HG03025 (cell line): Measurements from ENCODE around the gene ANKRD39.

Experiments
- ATAC-seq: cut with Tn5 transposase; IDR thresholded peaks from one replicate; pipeline ENCODE4 v1.9.1; 2021; ENCODE audit warnings: mild to moderate bottlenecking, moderate library complexity; ENCODE audit not compliant: unreplicated experiment, low FRiP score

The ANKRD39 gene

DNA sequence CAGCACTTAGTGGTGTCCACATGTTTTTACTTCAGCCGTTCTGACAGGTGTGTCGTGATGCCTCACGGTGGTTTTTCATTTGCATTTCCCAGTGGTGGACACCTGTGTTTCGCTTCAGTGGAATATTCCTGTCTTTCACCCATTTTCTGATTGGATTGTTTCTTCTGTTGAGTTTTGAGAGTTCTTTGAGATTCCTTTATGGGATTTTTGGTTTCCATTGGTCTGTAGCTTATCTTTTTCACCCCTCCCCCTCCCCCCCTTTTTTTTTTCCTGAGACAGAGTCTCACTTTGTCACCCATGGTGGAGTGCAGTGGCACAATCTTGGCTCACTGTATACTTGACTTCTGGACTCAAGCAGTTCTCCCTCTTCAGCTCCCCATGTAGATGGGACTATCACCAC is 22.0 kb downstream of the ANKRD39 start:
- no peak for ATAC-seq

- ATAC-seq, result no peak
Observed at GRCh38 chr2:96832754-96833507, 24.9 kb downstream of the ANKRD39 start.

DNA sequence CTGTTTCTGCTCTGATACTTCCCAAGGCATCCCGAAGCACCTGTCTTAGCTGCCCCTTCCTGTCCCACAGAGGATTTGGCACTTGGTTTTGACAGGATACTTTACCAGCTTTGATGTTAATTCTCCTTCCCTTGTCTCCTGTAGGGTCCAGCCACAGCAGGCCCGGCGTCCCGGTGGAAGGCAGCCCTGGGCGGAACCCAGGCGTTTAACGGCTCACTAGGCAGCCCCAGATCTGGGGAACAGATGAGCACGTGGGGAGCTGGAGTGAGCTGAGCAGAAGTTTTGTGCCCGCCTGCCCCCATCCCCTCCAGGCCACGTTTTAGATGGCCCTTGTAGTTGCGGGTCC is 25.4 kb downstream of the ANKRD39 start:
- ATAC-seq, result no peak

DNA sequence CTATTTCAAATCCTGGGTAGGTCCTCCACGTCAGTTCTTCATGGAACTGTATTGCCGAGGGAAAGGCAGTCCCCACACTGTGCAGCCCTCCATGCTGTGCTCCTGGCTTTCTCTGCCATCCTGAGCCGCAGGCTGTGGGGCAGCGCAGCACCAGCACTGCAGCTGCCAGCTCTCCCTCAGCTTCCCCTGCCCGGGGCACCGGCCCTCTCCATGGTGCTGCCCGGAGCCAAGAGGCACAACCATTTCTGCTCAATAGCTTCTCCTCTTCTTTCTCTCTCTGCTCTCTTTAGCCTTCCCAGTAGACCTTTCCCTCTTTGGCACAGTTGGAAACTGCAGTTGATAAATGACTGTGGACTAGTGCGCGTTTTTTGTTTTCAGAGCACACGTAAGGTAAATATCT is 26.1 kb downstream of the ANKRD39 start:
- no peak for ATAC-seq

GRCh38 chr2:96830044-96830562 is 27.7 kb downstream of the ANKRD39 start:
- ATAC-seq, result no peak

DNA sequence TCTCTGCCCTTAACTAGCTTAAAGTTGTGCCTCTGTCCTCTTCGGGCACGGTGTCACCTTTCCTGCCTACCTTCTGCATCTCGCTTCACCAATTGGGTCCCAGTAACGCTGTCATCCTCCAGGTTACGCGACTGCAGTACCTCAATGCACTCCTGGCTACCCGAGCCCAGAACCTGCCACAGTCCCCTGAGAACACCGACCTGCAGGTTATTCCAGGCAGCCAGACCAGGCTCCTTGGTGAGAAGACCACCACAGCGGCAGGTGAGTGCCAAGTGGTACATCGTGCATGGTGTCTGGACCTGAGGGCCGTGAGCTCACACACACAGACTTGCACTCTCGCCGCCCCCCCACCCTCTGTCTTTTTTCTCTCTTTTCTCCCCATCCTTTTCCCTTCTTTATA is 28.9 kb downstream of the ANKRD39 start:
- no peak for ATAC-seq

- no peak for ATAC-seq
Observed at GRCh38 chr2:96828436-96828835, 29.4 kb downstream of the ANKRD39 start.

DNA sequence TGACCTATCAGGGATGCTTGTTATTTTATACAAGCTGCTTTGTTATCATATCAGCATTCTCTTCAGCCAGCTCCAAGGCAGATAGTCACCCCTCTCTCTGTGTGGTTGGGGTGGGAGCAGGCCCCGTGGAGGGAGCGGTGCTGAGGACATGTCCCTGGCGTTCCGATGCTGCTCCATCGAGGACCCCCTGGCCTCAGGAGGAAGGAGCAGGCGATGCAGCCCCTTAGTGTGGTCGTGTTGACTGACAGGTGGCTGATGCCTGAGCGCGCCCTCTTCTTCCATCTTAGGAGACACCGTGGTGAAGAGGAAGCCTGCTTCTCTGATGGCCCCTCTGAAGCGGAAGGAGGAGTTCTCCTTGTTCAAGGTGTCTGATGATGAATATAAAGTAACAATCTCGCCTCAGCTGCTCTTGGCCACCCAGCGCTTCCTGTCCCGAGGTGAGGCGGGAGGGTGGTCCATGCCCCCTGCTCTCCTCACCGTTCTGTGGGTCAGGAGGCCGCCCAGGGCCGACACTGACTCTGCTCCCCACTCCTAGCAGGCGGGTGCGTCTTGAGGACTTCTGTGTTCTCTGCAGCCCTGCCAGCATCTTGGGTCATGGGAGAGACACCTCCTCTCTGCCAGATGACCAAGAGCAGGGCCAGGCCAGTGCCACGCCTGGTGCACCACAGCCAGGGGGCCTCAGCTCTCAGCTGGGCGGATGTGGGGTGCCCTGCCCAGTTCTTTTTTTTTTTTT is 31.1 kb downstream of the ANKRD39 start:
- no peak for ATAC-seq

DNA sequence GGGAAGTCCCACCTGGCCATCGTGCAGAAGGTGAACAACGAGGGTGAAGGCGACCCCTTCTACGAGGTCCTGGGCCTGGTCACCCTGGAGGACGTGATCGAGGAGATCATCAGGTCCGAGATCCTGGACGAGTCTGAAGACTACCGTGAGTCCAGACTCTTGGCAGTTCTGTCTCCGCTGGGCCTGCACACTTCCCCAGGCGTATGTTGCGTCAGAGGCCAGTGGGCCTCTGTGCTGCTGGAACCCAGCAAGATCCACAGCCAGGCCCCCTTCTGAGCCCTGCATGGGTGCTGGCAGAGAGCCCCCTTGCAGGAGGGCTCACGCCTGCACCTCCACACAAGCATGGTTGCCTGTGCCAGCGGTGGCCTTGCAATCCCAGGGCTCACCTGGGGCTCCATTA is 32.8 kb downstream of the ANKRD39 start:
- ATAC-seq, result no peak

DNA sequence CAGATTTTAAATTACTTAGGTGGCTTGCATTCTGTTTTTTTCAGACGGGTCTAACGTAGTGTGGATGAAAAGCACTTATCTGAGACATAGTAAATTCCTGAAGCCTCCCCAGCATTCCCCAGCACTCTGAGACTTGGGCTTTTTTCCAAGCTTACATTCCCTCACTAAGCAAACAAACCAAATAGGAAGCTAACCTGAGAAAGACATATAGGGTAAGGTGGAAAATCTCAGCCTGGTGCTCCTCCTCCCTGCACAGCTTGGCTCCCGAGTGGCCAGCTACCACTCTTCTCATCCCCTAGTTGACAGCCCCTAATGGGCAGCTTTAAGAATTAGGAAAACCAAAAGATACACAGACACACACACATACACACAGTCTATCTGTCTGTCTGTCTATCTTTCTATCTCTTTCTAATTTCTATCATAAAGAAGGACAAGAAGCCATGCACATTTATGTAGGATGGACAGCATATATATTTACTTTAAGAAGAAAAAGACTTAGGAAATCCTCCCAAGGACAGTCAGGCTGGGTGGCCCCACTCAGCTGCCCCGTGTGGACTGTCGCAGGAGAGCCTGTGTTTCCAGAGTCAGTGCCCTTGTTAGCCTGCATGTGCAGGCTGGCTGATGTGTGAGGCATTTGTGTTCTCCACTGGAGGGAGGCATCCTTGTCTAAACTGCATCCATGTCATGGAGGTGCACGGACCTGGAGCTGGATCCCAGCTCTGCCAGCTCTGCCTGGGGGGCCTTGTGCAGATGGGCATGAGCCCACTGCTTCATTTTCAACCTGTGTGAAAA is 33.5 kb downstream of the ANKRD39 start:
- no peak for ATAC-seq

DNA sequence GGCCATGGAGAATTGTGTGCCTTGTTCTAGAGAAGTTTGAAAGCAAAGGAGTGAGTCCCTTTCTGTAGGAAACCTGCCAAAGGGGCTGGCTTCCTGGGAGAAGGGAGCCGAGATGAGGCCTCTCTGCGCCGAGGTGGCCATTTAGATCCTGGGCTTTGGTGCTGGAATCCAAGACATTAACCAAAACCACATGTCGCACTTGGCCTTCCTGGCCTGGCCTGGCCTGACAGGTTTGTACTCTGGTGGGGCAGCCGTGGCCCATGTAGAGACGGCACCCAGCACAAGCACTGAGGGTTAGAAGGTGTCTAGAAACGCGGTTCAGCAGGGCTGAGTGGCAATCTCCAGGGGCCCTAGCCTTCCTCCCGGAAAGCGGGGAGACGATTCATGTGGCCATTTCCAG is 34.6 kb downstream of the ANKRD39 start:
- no peak for ATAC-seq

DNA sequence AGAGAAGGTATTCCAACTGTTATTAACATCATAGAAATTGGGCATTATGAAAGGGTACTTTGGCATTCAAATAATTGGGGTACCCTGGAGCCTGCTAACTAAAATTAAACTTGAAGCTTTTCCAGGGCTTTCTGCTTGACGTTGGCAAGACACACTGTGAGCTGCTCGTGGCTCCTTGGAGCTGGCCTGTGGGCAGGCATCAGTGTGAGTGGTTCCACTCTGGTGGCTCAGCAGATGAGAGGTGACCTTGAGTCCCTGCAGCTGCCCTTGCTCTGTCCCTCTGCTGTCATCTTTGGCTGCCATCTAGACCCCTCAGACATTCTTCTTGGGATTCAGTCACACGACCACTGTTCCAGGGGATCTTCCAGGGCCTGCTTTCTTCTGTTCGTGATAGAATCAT is 35.0 kb downstream of the ANKRD39 start:
- no peak for ATAC-seq

DNA sequence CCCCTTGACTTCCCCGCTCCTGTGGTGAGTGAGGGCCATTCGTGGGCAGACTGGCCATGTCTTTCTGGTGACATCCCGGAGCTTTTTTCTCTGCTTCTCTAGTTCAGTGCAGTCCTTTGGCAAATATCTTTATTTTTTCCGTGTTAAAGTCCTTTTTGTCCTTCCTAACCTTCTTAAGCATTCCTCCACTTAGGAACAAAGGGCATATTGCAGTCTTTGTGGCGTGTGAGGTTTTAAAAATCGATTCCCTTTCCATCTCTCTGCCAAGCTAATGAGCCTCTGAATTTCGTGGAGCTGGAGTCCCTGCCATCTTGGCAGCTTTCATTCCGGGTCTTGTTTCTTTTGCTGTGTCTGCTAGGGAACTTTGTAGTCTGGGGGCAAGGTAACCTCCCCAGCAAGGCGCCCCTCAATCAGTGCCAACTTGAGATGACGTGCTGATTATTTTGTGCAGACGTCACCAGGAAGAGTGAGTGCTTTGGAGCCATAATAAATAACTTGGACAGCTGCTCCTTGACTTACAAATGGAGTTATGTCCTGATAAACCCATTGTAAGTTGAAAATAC is 36.6 kb downstream of the ANKRD39 start:
- ATAC-seq, result no peak

DNA sequence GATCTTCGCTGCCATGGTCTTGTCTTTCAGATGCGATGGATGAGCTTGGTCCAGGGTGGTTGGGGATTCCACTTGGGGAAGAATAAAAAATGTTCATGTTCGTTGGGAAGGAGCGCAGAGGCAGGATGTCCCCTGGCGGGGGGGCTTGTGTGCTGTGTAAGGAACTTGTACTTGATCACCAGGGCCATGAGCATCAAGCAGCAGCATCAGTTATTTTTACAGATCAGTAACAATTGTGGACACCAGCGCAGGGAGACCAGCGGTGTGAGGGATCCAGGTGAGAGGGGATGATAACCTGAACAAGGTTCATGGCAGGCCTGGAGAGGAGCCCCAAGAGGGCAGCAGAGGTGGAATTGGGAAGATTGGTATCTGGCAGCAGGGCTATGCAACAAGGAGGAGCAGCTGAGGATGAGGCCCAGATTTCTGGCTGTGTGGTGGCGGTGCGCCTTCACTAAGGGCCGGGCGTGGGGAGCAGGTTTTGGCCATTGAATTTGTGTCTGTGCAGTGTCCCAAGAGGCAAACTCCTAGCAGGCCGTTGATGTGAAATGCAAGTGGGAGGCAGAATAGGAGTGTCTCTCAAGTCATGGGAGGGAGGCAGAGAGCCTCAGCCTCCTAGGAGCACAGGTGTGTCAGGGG is 37.8 kb downstream of the ANKRD39 start:
- ATAC-seq, result no peak

GRCh38 chr2:96819128-96819875 is 38.5 kb downstream of the ANKRD39 start:
- no peak for ATAC-seq

GRCh38 chr2:96817882-96818281 is 39.9 kb downstream of the ANKRD39 start:
- ATAC-seq, result no peak

GRCh38 chr2:96816836-96817702 is 40.7 kb downstream of the ANKRD39 start:
- no peak for ATAC-seq

DNA sequence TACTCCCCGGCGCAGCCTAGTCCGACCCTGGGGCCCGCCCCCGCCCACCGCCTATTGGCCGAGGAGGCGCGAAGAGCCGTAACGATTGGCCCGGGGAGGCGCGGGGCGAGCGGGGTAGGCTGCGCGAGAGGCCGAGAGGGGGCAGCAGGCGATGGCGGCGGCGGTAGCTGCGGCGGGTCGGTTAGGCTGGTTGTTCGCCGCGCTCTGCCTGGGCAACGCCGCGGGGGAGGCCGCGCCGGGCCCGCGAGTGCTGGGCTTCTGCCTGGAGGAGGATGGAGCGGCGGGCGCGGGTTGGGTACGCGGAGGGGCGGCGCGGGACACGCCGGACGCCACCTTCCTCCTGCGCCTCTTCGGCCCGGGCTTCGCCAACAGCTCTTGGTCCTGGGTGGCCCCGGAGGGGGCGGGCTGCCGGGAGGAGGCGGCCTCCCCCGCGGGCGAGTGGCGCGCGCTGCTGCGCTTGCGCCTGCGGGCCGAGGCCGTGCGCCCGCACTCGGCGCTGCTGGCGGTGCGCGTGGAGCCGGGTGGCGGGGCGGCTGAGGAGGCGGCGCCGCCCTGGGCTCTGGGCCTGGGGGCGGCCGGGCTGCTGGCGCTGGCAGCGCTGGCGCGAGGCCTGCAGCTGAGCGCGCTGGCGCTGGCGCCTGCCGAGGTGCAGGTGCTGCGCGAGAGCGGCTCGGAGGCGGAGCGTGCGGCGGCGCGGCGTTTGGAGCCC is 41.5 kb downstream of the ANKRD39 start, which contains the start of gene CNNM3:
Gene CNNM3, plus strand, starts transcription at position 142 of the 709 bp plus-strand sequence. Its CDS starts 10 bp downstream, at position 152.
- ATAC-seq, result peak; percentile 86
